ENCODE measurements around the gene ZNF275.
"Not testable (repeated sequence)": the region's sequence is repeated elsewhere in the genome, so short reads cannot be mapped to it uniquely, and the experiment has no call there.

ZNF275 gene

GRCh38 chrX:153361781-153362397 is 27.9 kb downstream of the ZNF275 start:
- DNase-seq (ENCODE audit: low spot score): no peak

DNA sequence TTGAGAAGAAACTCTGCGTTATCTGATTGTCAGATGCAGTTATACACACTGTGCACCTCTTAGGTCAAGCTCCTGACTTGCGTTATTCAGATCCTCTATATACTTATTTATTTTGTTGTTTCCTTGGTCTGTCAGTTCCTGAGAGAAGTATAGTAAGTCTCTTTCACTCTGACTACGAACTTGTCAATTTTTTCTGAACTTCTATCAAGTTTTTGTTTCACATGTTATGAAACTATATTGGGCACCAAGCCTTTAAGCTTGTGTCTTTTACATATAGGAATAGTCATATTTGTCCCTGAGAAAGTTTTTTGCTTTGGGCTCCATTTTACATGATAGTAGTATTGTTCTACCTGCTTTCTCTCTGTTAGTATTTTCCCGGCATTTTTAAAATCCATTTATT is 31.7 kb downstream of the ZNF275 start:
- DNase-seq (ENCODE audit: low spot score): no peak

- DNase-seq (ENCODE audit: low spot score): no peak
These were observed 32.2 kb downstream of the ZNF275 start for GRCh38 chrX:153366119-153366518.

GRCh38 chrX:153366878-153367538 is 33.1 kb downstream of the ZNF275 start:
- DNase-seq (ENCODE audit: low spot score): no peak

GRCh38 chrX:153370293-153371055 is 36.5 kb downstream of the ZNF275 start:
- DNase-seq (ENCODE audit: low spot score): no peak

- DNase-seq (ENCODE audit: low spot score): no peak
These were observed 37.3 kb downstream of the ZNF275 start for GRCh38 chrX:153371256-153371655.

- no peak for DNase-seq (ENCODE audit: low spot score)
These were observed 39.0 kb downstream of the ZNF275 start for GRCh38 chrX:153372949-153373348.

GRCh38 chrX:153374426-153374825 is 40.5 kb downstream of the ZNF275 start:
- DNase-seq (ENCODE audit: low spot score): no peak

- no peak for DNase-seq (ENCODE audit: low spot score)
These were observed 41.6 kb downstream of the ZNF275 start for GRCh38 chrX:153375571-153375970.

DNA sequence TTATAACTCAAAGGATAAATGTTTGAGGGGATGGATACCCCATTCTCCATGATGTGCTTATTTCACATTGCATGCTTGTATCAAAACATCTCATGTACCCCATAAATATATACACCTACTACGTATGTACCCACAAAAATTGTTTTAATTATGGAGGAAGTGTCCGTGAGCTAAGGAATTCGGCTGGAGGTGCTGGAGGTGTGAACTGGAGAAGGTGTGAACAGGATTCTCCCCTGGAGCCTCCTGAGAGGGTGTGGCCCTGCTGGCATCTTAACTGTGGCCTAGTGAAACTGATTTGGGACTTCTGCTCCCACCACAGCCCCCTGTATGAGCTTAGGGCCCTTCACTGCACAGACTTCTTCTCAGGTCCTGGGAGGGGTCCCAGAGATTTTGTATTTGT is 43.8 kb downstream of the ZNF275 start:
- no peak for DNase-seq (ENCODE audit: low spot score)

- DNase-seq (ENCODE audit: low spot score): no peak
These were observed 44.7 kb downstream of the ZNF275 start for GRCh38 chrX:153378607-153379006.

DNA sequence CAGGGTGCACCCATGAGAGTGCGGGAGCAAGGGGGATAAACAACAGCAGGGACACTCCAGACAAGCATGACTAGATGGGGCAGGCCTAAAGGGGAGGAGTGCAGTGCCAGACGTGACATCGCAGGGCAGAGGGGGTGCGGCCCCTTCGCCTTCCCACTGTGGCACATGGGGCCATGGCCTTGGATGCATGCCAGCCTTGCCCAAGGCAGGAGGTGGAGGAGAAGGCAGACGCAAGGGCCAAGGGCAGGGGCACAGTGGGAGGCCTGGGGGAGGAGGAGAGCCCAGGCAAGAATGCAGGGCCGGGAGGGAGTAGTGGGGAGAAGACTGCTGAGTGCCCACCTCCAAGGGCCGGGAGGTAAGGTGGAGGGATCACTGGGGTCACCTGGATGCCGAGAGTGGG is 45.6 kb downstream of the ZNF275 start:
- DNase-seq (ENCODE audit: low spot score): no peak

GRCh38 chrX:153379971-153380581 is 46.1 kb downstream of the ZNF275 start:
- DNase-seq (ENCODE audit: low spot score): no peak

- no peak for DNase-seq (ENCODE audit: low spot score)
These were observed 46.7 kb downstream of the ZNF275 start for GRCh38 chrX:153380691-153381090.

- peak; percentile 66 for DNase-seq (ENCODE audit: low spot score)
These were observed 48.0 kb downstream of the ZNF275 start for GRCh38 chrX:153381684-153382532.

DNA sequence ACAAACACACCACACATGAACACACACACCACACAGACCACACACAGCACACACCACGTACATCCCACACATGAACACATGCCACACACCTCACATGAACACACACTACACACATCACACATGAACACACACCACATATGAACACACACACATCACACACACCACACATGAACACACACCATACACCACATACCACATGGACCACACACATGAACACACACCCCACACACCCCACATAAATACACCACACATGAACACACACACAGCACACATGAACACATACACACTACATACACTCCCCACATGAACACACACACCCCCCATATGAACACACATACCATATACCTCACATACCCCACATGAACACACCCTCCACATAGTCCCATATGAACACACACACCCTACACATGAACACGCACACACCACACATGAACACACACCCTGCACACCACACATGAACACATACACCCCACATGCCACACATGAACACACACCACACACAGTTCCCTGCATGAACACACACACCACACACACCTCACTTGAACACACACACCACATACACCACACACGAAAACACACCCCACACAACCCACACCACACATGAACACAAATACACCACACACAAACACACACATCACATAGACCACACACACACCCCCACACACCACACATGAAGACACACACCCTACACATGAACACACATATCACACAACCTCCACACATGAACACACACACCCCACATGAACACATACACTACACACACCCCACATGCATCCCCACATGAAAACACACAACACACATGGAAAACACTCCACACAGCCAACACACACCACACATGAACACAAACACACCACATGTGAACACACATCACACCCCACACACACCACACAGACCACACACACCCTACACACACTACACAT is 48.9 kb downstream of the ZNF275 start:
- no peak for DNase-seq (ENCODE audit: low spot score)

- no peak for DNase-seq (ENCODE audit: low spot score)
These were observed 50.4 kb downstream of the ZNF275 start for GRCh38 chrX:153384390-153384789.

DNA sequence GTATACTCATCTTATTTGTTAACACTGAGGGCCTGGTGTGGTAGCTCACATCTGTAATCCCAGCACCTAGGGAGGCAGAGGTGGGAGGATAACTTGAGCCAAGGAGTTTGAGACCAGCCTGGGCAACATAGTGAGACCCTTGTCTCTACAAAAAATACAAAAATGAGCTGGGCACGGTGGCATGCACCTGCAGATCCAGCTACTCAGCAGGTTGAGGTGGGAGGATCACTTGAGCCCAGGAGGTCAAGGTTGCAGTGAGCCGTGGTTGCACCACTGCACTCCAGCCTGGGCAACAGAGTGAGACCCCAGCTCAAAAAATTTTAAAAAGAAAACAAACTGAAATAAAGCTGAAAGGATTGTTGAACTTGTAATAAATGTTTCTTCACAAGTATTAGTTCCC is 51.0 kb downstream of the ZNF275 start:
- DNase-seq (ENCODE audit: low spot score): not testable (repeated sequence)

DNA sequence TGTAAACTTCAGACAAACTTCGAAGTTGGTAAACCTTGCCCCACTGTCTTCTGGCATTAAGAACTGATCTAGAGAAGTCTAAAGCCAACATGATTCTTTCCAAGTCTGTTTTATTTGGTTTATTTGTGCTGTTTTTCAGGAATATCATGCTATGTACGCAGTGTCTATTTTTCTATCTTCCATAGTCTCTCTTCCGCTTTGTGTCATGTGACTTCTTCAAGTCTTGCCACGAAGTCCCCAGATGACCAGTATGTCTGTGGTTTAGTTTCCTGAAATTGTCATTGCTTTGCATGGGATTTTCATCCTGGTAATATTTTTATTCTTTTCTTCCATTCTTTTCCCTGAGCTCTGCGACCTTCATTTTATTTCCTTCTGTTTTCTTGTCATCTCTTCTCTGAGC is 52.1 kb downstream of the ZNF275 start:
- DNase-seq (ENCODE audit: low spot score): no peak

GRCh38 chrX:153387345-153387744 is 53.4 kb downstream of the ZNF275 start:
- DNase-seq (ENCODE audit: low spot score): no peak
